SHP77 treated with DMSO at 0.1 percent for 48 hours (cell line): Measurements from ENCODE around the gene MYO1A.
"Not testable (repeated sequence)": the region's sequence is repeated elsewhere in the genome, so short reads cannot be mapped to it uniquely, and the experiment has no call there.

Experiments used
- DNase-seq: peaks from one replicate; lab custom pipeline; 2025; lab: John Stamatoyannopoulos, UW

The MYO1A gene

DNA sequence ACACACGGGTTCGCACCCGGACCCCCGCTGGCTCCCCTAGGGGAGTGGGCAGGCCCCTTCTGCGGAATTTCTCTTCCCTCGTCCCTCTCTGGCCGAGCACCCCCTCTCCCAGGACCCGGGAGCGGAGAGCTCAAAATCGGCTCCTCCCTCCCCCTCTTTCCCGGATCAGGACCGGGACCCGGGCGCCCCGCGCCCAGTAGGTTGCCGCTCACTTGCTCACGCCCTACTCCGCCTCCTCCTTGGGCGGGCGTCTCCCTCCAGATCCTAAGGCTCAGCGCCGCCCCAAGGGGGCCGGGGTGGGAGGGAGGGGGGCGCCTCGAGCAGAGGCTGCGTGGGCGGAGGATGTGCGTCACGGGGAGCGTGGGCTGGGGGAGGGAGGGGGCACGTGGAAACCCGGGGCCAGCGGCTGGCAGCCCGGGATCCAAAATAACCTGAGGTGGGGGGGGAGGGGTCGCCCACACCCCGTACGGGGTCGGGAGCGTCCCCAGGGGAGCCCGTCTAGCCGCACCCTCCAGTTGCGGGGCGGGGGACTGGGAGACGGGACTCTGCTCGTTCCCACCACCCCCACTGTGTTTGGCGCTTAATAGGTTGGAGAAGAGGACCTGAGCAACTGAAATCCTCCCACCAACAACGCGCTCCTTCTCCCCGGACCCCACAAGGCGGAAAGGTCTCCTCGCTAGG, 37.2 kb upstream of the MYO1A start:
- no peak for DNase-seq

- DNase-seq: no peak
Observed at GRCh38 chr12:57086493-57087009, 36.6 kb upstream of the MYO1A start.

GRCh38 chr12:57085999-57086492, 36.1 kb upstream of the MYO1A start:
- no peak for DNase-seq

- no peak for DNase-seq
Observed at GRCh38 chr12:57080855-57081254, 30.9 kb upstream of the MYO1A start.

GRCh38 chr12:57079821-57080220, 29.9 kb upstream of the MYO1A start:
- no peak for DNase-seq

DNA sequence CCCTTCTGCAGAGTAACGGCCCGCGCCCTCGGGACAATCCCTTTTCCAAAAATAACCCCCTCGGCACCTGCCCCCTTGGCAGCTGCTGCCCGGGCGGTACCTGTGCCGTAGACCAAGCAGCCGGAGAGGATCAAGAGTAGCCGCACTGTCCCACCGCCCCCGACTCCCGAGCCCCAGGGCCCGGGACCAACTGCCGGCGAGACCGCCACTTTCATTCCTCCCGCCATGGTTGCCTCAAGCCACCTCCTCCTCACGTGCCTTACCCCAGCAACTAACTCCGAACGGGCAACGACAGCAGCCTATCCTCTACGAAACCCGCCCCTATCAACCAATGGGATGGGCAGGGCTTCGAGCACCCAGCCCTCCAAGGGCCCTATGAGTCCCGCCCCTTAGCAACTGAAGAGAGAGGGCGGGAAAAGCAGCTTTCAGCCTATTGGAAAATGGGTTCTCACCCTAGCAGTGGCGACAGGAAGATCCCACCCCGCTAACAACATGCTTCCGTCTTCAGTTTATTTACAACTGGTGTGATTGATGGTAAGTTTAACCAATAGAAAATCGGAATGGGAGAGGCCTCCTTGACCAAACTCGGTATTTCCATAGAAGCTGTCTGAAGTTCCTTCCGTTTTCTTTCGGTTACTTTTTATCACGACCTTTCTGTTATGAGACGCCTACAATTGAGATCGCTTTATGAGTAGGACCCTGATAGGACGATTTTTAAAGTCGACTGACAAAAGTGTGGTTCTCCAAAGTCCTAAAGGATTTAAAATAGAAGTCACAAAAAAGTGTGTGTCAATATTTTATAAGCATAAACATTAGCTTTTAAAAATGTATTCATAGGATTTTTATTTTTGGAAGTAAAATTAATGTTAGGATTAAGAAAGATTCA, 28.8 kb upstream of the MYO1A start, which contains the start of gene NEMP1:
TSS of gene NEMP1 (minus strand) at position 273 of the 886 bp plus-strand sequence. CDS start at position 227, 46 bp downstream.
- DNase-seq: peak; percentile 99

- DNase-seq: not testable (repeated sequence)
Observed at GRCh38 chr12:57073566-57074450, 23.9 kb upstream of the MYO1A start.

DNA sequence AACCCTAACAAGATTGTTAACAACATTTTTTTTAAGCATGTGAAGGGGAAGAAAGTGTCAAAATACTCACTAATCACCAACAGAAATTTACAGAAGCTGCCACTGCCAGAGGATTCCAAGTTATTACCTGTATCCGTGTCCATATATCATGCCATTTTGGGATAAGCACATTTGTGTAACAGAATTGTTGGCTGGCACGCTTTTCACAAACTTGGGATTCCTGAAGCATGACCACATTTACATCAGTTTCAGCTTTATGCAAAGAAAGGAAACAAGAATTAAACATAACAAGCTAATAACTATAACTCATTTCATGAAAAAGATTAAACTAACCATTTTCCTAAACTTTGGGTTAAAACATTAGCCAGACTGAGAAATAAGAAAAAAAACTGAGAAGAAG, 22.7 kb upstream of the MYO1A start:
- DNase-seq: no peak

DNA sequence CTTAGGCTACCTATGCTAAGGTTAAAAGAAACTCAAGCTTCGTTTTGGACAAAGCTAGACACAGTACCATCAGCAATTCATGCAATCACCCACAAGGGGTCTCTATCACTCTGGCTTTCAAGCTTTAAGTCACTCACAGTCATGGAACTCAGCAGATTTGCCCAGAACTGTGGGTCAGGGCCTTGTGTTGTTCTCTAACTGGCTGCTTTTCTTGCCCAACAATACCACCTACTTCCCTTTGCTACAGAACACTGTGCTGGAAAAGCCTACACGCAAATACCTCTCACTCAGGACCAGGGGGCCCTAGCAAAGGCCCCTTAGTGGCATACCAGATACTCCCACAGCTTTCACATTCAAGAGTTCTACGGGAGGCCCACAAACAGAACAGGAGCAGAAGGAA, 19.6 kb upstream of the MYO1A start:
- no peak for DNase-seq

DNA sequence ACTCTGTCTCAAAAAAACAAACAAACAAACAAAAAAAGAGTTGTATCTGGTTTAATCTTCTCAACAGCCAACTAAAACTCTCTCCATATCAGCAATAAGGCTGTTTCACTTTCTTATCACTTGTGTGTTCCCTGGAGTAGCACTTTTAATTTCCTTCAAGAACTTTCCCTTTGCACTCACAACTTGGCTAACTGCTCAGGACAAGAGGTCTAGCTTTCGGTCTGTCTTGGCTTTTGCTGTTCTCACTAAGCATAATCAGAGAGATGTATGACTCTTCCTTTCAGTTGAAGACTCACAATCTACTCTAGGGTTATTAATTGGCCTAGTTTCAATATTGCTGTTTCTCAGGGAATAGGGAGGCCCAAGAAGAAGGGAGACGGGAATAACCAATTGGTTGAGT, 16.3 kb upstream of the MYO1A start:
- no peak for DNase-seq

GRCh38 chr12:57063991-57064685, 14.2 kb upstream of the MYO1A start:
- no peak for DNase-seq

- DNase-seq: no peak
Observed at GRCh38 chr12:57058454-57058853, 8.5 kb upstream of the MYO1A start.

DNA sequence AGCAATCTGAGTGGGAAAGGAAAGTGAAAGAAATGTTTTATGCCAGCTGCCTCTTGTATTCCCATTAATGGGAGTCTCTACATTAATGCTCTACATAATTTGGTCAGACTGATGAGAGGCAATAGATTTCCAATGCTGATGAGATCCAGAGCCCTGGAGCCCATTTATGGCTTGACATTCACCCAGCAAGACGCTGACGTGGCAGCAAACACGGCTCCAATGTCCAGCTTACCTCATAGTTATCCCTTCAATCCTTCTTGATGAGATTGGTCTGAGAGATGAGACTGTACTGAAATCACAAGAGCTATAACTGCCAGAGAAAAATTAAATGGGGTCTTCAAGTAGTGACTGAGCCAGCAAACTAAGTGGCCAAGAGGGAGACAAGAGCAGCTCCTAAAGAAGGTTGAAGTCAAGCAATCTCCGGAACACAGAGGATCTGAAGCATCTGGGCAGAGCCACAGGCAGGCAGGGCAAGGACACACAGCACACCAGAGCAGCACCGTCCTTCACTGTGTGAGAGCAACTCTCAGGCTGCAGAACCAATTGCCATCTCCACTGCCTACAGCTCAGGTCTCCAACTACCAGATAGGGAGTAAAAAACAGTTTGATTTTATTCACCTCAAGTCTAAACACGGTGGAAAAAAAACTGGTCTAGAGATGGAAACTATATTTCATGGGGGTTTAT, 7.3 kb upstream of the MYO1A start:
- no peak for DNase-seq

- no peak for DNase-seq
Observed at GRCh38 chr12:57055824-57056223, 5.9 kb upstream of the MYO1A start.

GRCh38 chr12:57053901-57054300, 4.0 kb upstream of the MYO1A start:
- DNase-seq: not testable (repeated sequence)

GRCh38 chr12:57053146-57053545, 3.2 kb upstream of the MYO1A start:
- not testable (repeated sequence) for DNase-seq

- DNase-seq: no peak
Observed at GRCh38 chr12:57051011-57051410, 1.1 kb upstream of the MYO1A start.

GRCh38 chr12:57049119-57049446, 846 bp downstream of the MYO1A start:
- no peak for DNase-seq

- DNase-seq: no peak
Observed at GRCh38 chr12:57048423-57049118, 1.4 kb downstream of the MYO1A start.

GRCh38 chr12:57047981-57048380, 1.9 kb downstream of the MYO1A start:
- no peak for DNase-seq
